Natural killer cell (primary cell): ENCODE measurements around the gene PTPRM. TPM values are rescaled to one million over a fixed set of nuclear protein-coding genes. Genes with fewer than 3 reads are reported as not detected.

Source experiments
- ATAC-seq, 3 donors: fragments of 150-1000 bp in 2 of 3; fragments of 200-7000 bp in 1 of 3; cut with Tn5 transposase; 1 replicate in 1 of 3; 2 replicates in 2 of 3; pipeline ENCODE4 v1.10.0; 2021; ENCODE audit warnings: mild to moderate bottlenecking in 2 of 3, moderate library complexity in 2 of 3
- DNase-seq, 2 donors: peaks; one replicate each; pipeline versions ENCODE4 v3.0.0 to v3.0.0-alpha.2; 2013 to 2021; ENCODE audit warnings: mixed read lengths in 1 of 2
- H3K27ac ChIP-seq: one replicate; pipeline ENCODE4 v1.5.1; 2013; ENCODE audit warnings: mild to moderate bottlenecking, low read length
- H3K27me3 ChIP-seq: one replicate; pipeline ENCODE4 v1.6.1; 2013; ENCODE audit warnings: low read length; ENCODE audit not compliant: control insufficient read depth, insufficient read depth
- H3K36me3 ChIP-seq: one replicate; pipeline ENCODE4 v1.6.1; 2013; ENCODE audit warnings: low read length; ENCODE audit not compliant: control insufficient read depth, insufficient read depth
- H3K4me1 ChIP-seq: one replicate; pipeline ENCODE4 v1.6.1; 2013; ENCODE audit warnings: low read length; ENCODE audit not compliant: control insufficient read depth, insufficient read depth
- H3K4me3 ChIP-seq: one replicate; pipeline ENCODE4 v1.5.1; 2013; ENCODE audit warnings: low read length
- H3K9me3 ChIP-seq: one replicate; pipeline ENCODE4 v1.6.1; 2013; ENCODE audit warnings: low read length; ENCODE audit not compliant: control insufficient read depth, insufficient read depth
- H3K27ac Mint-ChIP-seq, 2 donors: one replicate each; pipeline ENCODE4 v1.8.0; 2022; ENCODE audit warnings: mild to moderate bottlenecking in 2 of 2, mixed read lengths in 2 of 2, moderate library complexity in 1 of 2
- H3K27me3 Mint-ChIP-seq, 2 donors: one replicate each; pipeline ENCODE4 v1.8.0; 2022; ENCODE audit warnings: low read depth in 2 of 2, mixed read lengths in 2 of 2
- H3K36me3 Mint-ChIP-seq: one replicate; pipeline ENCODE4 v1.8.0; 2022; ENCODE audit warnings: mixed read lengths
- H3K4me1 Mint-ChIP-seq, 2 donors: one replicate each; pipeline ENCODE4 v1.8.0; 2022; ENCODE audit warnings: mixed read lengths in 2 of 2
- H3K4me3 Mint-ChIP-seq: one replicate; pipeline ENCODE4 v1.8.0; 2022; ENCODE audit warnings: mild to moderate bottlenecking, moderate library complexity, mixed read lengths
- H3K9me3 Mint-ChIP-seq, 2 donors: one replicate each; pipeline ENCODE4 v1.8.0; 2022; ENCODE audit warnings: mixed read lengths in 2 of 2
- WGBS: methylation state at CpG from one replicate; pipeline ENCODE4 v1.1.7; 2013; ENCODE audit warnings: missing lambda C conversion rate; ENCODE audit not compliant: insufficient coverage; 5-methylcytosine and 5-hydroxymethylcytosine counted together
- intact Hi-C: fragments of 100-400 bp; cut with micrococcal nuclease; formaldehyde crosslinking; loops from one replicate; pipeline ENCODE4 v1.14.2; 2022
- total RNA-seq, 4 donors: library from RNA; stranded (reverse); fragments of 120-200 nt in 1 of 4; gene quantifications; one replicate each; pipeline versions ENCODE4 v1.2.3 to v1.2.4, GENCODE V29; 2013 to 2022
- TF ChIP-seq, protein P1 (sequence below): fragments of 200-600 bp; IDR thresholded peaks from one replicate; pipeline ENCODE4 v1.8.0; 2022; ENCODE audit warnings: antibody characterized with exemption

PTPRM gene
- total RNA-seq, 3 donors from 2014 or later (not counting 1 experiment from before 2014, with no cell fraction given), result 5.0 to 13.2 (median 12.1) TPM

GRCh38 chr18:8020132-8020846 is 453.2 kb downstream of the PTPRM start:
- Histone ChIP-seq H3K4me1 (no peaks in the 10 kb centered on the region), H3K36me3 (no peaks in the 10 kb centered on the region), H3K4me3 (no peak overlapping the region), H3K9me3 (no peaks in the 10 kb centered on the region), H3K27me3 (no peaks in the 10 kb centered on the region), H3K27ac (no peak overlapping the region)
- Mint-ChIP-seq H3K4me3 (no peak overlapping the region), H3K27ac (no peak overlapping the region), H3K36me3 (no peaks in the 10 kb centered on the region), H3K27me3 (no peaks in the 10 kb centered on the region), H3K9me3 (peaks cover 0 to 4% of the 10 kb centered on the region in 2 donors), H3K4me1 (no peaks in the 10 kb centered on the region)
- DNase-seq, result no peak
- TF ChIP-seq, protein P1, sequence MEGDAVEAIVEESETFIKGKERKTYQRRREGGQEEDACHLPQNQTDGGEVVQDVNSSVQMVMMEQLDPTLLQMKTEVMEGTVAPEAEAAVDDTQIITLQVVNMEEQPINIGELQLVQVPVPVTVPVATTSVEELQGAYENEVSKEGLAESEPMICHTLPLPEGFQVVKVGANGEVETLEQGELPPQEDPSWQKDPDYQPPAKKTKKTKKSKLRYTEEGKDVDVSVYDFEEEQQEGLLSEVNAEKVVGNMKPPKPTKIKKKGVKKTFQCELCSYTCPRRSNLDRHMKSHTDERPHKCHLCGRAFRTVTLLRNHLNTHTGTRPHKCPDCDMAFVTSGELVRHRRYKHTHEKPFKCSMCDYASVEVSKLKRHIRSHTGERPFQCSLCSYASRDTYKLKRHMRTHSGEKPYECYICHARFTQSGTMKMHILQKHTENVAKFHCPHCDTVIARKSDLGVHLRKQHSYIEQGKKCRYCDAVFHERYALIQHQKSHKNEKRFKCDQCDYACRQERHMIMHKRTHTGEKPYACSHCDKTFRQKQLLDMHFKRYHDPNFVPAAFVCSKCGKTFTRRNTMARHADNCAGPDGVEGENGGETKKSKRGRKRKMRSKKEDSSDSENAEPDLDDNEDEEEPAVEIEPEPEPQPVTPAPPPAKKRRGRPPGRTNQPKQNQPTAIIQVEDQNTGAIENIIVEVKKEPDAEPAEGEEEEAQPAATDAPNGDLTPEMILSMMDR, result no peak
- WGBS, result 88% methylated on average over 7 of the region's 7 CpGs
- intact Hi-C loops, result no loop called here
- no peak for ATAC-seq

DNA sequence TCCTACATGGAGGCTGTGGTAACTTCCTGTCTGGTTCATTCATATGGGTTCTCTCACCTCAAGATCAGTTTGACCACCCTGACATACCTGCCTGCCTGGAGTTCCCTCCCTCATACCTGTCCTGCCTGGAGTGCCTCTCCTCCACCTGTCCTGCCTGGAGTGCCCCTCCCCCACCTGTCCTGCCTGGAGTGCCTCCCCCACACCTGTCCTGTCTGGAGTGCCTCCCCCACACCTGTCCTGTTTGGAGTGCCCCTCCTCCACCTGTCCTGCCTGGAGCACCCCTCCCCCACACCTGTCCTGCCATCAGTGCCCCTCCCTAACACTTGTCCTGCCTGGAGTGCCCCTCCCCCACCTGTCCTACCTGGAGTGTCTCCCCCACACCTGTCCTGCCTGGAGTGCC is 461.9 kb downstream of the PTPRM start:
- no peaks in the 10 kb centered on the region for H3K4me1 ChIP-seq
- H3K27ac Mint-ChIP-seq, result no peak overlapping the region

GRCh38 chr18:8029731-8030130 is 462.6 kb downstream of the PTPRM start:
- Mint-ChIP-seq H3K36me3 (no peaks in the 10 kb centered on the region), H3K4me1 (no peaks in the 10 kb centered on the region), H3K9me3 (peaks cover 3 to 7% of the 10 kb centered on the region in 2 donors), H3K4me3 (no peak overlapping the region), H3K27me3 (no peaks in the 10 kb centered on the region), H3K27ac (no peak overlapping the region)
- Histone ChIP-seq H3K4me1 (no peaks in the 10 kb centered on the region), H3K36me3 (no peaks in the 10 kb centered on the region), H3K27me3 (no peaks in the 10 kb centered on the region), H3K9me3 (no peaks in the 10 kb centered on the region), H3K4me3 (no peak overlapping the region), H3K27ac (no peak overlapping the region)
- ATAC-seq, result no peak
- DNase-seq, result no peak
- intact Hi-C loops, result no loop called here
- 97% methylated on average over 8 of the region's 8 CpGs for WGBS
- TF ChIP-seq, protein P1, result no peak

More for the DNA sequence above, 461.9 kb downstream of the PTPRM start:
- no peak for DNase-seq
- H3K36me3 ChIP-seq, result no peaks in the 10 kb centered on the region
- H3K9me3 Mint-ChIP-seq, result peaks cover 3 to 7% of the 10 kb centered on the region in 2 donors
- ATAC-seq, result no peak
- no peak overlapping the region for H3K4me3 Mint-ChIP-seq
- no peaks in the 10 kb centered on the region for H3K27me3 ChIP-seq
- no peak overlapping the region for H3K27ac ChIP-seq
- H3K9me3 ChIP-seq, result no peaks in the 10 kb centered on the region
- intact Hi-C loops, result no loop called here
- H3K4me1 Mint-ChIP-seq, result no peaks in the 10 kb centered on the region
- H3K36me3 Mint-ChIP-seq, result no peaks in the 10 kb centered on the region
- H3K4me3 ChIP-seq, result no peak overlapping the region
- no peaks in the 10 kb centered on the region for H3K27me3 Mint-ChIP-seq
- TF ChIP-seq, protein P1, result no peak

GRCh38 chr18:8030201-8030600 is 463.1 kb downstream of the PTPRM start:
- Mint-ChIP-seq H3K36me3 (no peaks in the 10 kb centered on the region), H3K4me1 (no peaks in the 10 kb centered on the region), H3K27me3 (no peaks in the 10 kb centered on the region), H3K9me3 (peaks cover 3 to 7% of the 10 kb centered on the region in 2 donors), H3K4me3 (no peak overlapping the region), H3K27ac (no peak overlapping the region)
- ATAC-seq, result no peak
- Histone ChIP-seq H3K36me3 (no peaks in the 10 kb centered on the region), H3K4me3 (no peak overlapping the region), H3K27ac (no peak overlapping the region), H3K4me1 (no peaks in the 10 kb centered on the region), H3K9me3 (no peaks in the 10 kb centered on the region), H3K27me3 (no peaks in the 10 kb centered on the region)
- intact Hi-C loops, result no loop called here
- DNase-seq, result no peak
- TF ChIP-seq, protein P1, result no peak
- 90% methylated on average over 3 of the region's 4 CpGs for WGBS
